ENCODE results near the gene MGAT3. TPM values are rescaled to one million over a fixed set of nuclear protein-coding genes. Genes with fewer than 3 reads are reported as not detected.

Gene MGAT3
- total RNA-seq, 1 experiment from 2014 or later = 5.0 TPM

DNA sequence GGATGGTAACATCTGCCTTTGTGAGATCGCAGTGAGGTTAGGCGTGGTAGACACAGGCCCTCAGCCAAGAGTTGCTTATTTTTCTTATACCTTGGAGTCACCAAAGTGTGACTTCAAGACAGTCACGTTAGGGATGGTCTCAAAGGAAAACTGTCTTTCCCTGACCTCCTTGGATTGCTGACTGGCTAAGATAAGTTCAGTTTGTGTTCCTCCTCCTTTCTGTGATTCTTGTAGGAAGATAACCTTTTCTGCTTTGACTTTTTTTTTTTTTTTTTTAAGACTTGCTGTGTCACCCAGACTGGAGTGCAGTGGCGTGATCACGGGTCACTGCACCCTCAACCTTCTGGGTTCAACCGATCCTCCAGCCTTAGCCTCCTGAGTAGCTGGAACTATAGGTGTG, 34.1 kb upstream of the MGAT3 start:
- no CpG with 5 or more reads among the region's 6 CpGs for WGBS (ENCODE audit: extremely low coverage, insufficient read length, low lambda C conversion rate)
- Histone ChIP-seq H3K9me3 (ENCODE audit: control insufficient read depth, low read depth, low read length) (no peaks in the 10 kb centered on the region), H3K79me2 (ENCODE audit: insufficient read depth, low read length) (no peaks in the 10 kb centered on the region), H3K9ac (ENCODE audit: extremely low read depth, insufficient read length, low read length) (no peak overlapping the region), H2BK5ac (ENCODE audit: insufficient read length, low read length) (no peak overlapping the region), H3K27me3 (ENCODE audit: insufficient read depth, low read length) (no peaks in the 10 kb centered on the region), H2BK120ac (ENCODE audit: low read depth, low read length, poor library complexity, severe bottlenecking) (no peak overlapping the region), H3T11ph (ENCODE audit: low read length) (no peak overlapping the region), H3K4me2 (ENCODE audit: insufficient read depth, insufficient read length, low read length) (no peak overlapping the region), H3K79me1 (ENCODE audit: insufficient read depth, low read depth, low read length, poor library complexity, severe bottlenecking) (no peaks in the 10 kb centered on the region), H2AK5ac (ENCODE audit: insufficient read length, low read length) (no peak overlapping the region), H3K4me1 (ENCODE audit: insufficient read depth, low read length) (peaks cover 6% of the 10 kb centered on the region; the same call in 1 of the 2 replicates), H4K91ac (ENCODE audit: insufficient read length, low read depth, low read length) (no peak overlapping the region), H4K5ac (ENCODE audit: insufficient read length, low read depth, low read length) (no peak overlapping the region), H2BK20ac (ENCODE audit: low read depth, low read length, poor library complexity, severe bottlenecking) (no peak overlapping the region), H3K4ac (ENCODE audit: low read depth, low read length) (no peak overlapping the region), H2BK15ac (ENCODE audit: low read depth, low read length) (no peak overlapping the region), H4K20me1 (ENCODE audit: control insufficient read depth, insufficient read depth, insufficient read length) (no peaks in the 10 kb centered on the region), H3K56ac (ENCODE audit: insufficient read length, low read depth, low read length) (no peak overlapping the region), H4K8ac (replicated peaks; ENCODE audit: insufficient read length, low read depth, low read length) (no peak overlapping the region), H3K18ac (ENCODE audit: insufficient read length, low read depth, low read length) (no peak overlapping the region), H2BK12ac (ENCODE audit: insufficient read length, low read depth, low read length) (no peak overlapping the region), H3K23me2 (ENCODE audit: insufficient read length, low read depth, low read length, poor library complexity, severe bottlenecking) (no peaks in the 10 kb centered on the region), H3K27ac (ENCODE audit: insufficient read length, low read depth, low read length) (no peak overlapping the region), H2AFZ (ENCODE audit: low read length) (no peak overlapping the region), H3K23ac (ENCODE audit: insufficient read length, low read depth, low read length) (no peak overlapping the region), H3K14ac (ENCODE audit: insufficient read depth, low read length) (no peak overlapping the region)
- peaks cover 14 to 17% of the 10 kb centered on the region in 2 experiments for H3K4me1 Mint-ChIP-seq
- no peak overlapping the region for H3K27ac Mint-ChIP-seq
- TF ChIP-seq, protein P1, sequence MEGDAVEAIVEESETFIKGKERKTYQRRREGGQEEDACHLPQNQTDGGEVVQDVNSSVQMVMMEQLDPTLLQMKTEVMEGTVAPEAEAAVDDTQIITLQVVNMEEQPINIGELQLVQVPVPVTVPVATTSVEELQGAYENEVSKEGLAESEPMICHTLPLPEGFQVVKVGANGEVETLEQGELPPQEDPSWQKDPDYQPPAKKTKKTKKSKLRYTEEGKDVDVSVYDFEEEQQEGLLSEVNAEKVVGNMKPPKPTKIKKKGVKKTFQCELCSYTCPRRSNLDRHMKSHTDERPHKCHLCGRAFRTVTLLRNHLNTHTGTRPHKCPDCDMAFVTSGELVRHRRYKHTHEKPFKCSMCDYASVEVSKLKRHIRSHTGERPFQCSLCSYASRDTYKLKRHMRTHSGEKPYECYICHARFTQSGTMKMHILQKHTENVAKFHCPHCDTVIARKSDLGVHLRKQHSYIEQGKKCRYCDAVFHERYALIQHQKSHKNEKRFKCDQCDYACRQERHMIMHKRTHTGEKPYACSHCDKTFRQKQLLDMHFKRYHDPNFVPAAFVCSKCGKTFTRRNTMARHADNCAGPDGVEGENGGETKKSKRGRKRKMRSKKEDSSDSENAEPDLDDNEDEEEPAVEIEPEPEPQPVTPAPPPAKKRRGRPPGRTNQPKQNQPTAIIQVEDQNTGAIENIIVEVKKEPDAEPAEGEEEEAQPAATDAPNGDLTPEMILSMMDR (conservative IDR thresholded peaks at IDR 0.05) = no peak
- no peaks in the 10 kb centered on the region for H3K27me3 Mint-ChIP-seq (ENCODE audit: low read depth)
- H3K4me3 Mint-ChIP-seq = no peak overlapping the region
- peaks cover 20 to 69% (median 60%) of the 10 kb centered on the region in 3 experiments for H3K36me3 Mint-ChIP-seq (ENCODE audit: insufficient read depth in 1 of 3, low read depth in 3 of 3)
- no peak for DNase-seq
- H3K9me3 Mint-ChIP-seq = no peaks in the 10 kb centered on the region

Data from H9 (cell line).